CD1c-positive myeloid dendritic cell (primary cell): ENCODE measurements around the gene ZNF837.
"Not testable (repeated sequence)": the region's sequence is repeated elsewhere in the genome, so short reads cannot be mapped to it uniquely, and the experiment has no call there.

Experiments used
- DNase-seq: peaks from one replicate; pipeline ENCODE4 v3.0.0-alpha.2; 2016; ENCODE audit errors: extremely low spot score

ZNF837 gene

DNA sequence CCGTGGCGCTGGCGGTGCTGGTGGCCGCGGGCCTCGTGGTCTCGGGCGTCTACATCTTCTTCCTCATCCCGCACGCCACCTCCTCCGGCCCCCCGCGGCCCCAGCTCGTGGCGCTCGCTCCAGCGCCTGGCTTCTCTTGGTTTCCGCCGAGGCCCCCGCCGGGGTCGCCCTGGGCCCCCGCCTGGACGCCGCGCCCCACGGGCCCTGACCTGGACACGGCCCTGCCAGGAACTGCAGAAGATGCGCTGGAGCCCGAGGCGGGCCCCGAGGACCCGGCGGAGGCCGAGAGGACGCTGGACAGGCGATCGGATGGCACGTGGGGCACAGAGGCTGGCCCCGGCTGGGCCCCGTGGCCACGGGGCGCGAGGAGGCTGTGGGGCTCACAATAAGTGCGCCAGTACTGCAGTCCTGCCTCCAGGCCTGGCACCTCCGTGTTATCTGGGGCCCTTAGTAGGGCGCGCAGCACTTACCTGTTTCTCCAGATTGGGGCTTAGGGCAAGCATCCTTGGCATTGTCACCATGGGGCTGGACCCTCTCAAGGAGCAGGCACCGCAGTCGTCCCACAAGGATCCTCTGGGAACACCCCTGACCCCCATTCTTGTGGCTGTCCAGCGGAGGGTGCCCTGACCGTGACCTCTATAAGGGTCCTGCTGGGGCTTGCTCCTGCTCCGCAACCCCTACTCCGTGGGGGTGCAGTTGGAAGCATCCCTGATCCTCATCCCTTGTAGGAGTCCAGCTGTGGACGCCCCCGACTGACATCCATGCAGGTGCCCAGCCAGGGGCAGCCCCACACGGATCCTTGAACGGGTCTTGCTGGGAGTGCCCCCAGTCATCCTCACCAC, 16.1 kb upstream of the ZNF837 start:
- DNase-seq = no peak

DNA sequence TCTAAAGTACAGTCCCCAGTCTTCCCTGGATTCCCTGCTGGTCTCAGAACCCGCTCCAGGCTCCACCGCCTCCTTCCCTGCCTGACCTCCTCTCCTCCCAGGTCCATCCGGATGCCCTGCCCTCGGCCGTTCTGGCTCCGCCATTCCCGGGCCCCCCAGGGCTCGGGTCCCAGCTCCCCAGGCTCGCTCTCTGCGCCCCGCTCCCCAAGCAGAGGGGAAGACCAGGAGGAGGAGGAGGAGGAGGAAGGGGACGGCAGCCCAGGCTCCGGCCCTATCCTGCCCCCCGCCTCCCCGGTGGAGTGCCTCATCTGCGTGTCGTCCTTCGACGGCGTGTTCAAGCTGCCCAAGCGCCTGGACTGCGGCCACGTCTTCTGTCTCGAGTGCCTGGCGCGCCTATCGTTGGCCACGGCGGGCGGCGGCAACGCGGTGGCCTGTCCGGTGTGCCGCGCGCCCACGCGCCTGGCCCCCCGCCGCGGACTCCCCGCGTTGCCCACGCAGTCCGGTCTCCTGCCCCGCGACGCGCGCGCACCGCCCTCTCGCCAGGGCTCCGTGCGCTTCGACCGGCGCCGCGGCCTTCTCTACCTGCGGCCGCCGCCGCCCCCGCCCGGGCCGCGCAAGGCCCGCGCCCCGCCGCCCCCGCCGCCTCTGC, 15.3 kb upstream of the ZNF837 start:
- no peak for DNase-seq

DNA sequence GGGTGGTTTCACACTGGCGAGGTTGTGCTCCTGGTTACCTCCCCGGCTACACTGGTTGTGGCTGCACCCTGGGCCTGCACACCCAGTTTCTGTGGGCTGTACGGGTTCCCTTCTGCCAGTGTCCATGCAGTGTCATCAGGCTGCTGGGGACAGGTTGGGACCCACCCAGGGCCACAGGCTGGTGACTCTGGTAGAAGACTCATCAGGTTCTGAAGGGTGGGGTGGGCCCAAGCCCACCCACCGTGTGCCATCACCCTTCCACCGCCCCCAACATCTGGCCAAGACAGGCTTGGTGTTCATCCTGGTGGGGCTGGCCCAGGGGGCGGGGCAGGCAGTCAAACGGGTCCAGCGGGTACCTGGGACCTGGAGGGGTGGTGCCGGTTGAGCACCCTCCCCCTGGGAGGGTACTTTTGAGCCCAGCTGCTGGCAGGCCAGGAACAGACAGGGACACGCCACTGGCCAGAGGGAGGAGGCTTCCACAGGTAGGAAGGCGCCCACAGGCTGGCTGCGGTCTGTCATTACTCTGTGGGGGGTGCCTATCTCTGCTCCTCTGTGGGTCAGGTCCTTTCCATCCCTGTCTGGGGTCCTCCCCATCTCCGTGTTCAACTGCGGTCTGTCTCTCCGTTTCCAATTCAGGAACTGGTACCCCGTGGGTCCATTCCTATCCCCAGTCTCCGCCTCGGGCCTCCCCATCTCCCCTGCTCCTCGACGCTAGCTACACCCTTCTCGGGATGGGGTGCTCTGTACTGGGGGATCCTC, 14.6 kb upstream of the ZNF837 start, which contains the start of gene RNF225:
TSS of gene RNF225 (plus strand) at position 437 of the 759 bp plus-strand sequence. CDS start 434 bp downstream, outside the sequence.
- no peak for DNase-seq

DNA sequence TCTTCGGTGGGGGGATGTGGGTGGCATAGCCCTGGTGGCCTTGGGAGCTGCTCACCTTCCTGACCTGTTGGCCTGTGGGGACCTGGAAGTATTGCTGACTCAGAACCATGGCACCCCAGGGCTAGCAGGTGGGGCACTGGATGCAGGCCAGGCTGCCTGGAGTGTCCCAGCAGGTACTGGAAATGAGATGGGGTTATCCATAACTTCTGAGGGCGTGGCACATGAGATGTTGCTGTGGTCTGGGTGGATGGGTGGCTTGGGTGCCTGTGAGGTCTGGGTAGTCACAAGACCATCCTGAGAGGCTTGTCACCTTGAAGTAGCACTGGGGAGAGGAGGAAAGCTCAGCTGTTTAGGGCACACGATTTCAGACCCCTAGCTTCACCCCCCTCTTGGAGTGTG, 14.0 kb upstream of the ZNF837 start:
- no peak for DNase-seq

DNA sequence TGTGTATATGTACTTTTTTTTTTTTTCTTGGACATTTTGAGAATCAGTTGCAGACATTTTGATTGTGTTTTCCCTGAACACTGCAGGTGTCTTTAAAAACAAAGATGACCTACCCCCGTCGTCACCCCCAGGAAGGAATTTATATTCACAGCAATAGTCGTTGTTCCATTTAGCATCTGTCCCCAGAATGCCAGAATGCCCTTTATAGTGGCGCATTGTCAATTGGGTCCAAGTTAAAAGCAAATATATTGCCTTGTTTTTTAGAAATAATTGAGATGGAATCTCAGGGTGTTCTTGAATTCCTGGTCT, 12.8 kb upstream of the ZNF837 start:
- no peak for DNase-seq

DNA sequence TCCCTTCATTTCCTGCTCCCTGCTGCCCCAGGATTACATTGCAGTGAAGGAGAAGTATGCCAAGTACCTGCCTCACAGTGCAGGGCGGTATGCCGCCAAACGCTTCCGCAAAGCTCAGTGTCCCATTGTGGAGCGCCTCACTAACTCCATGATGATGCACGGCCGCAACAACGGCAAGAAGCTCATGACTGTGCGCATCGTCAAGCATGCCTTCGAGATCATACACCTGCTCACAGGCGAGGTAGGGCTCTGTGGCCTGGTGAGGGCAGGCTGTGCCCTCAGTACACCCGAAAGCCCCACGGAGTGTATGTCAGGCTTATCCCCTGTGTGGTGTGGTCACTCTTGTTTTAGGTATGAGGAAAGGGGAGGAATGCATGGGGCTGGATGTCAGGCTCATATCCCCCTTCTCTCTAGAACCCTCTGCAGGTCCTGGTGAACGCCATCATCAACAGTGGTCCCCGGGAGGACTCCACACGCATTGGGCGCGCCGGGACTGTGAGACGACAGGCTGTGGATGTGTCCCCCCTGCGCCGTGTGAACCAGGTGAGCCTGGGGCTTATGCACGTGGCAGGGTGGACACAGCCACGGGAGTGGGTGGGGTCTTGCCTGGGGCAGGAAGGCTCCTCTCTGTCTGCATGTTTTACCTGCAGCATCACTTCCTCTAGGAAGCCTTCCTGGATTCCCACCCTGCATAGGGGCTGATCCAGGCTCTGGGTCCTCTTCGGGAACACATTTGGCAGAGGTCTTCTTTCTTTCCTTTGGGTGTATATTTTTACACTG, 12.3 kb upstream of the ZNF837 start:
- DNase-seq = no peak

DNA sequence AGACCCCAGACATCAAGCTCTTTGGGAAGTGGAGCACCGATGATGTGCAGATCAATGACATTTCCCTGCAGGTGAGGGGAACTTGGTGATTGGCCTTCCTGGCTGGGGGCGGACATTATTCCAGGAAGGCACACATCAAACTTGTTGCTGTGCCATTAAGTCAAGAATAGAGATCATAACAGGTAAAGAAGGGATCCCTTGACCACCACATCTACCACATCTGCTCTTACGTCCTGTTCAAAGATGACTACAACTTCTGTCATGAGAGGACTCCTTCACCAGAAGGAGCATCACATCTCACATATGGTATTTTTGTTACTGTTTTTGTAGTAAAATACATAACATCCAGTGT, 7.3 kb upstream of the ZNF837 start:
- DNase-seq = no peak

DNA sequence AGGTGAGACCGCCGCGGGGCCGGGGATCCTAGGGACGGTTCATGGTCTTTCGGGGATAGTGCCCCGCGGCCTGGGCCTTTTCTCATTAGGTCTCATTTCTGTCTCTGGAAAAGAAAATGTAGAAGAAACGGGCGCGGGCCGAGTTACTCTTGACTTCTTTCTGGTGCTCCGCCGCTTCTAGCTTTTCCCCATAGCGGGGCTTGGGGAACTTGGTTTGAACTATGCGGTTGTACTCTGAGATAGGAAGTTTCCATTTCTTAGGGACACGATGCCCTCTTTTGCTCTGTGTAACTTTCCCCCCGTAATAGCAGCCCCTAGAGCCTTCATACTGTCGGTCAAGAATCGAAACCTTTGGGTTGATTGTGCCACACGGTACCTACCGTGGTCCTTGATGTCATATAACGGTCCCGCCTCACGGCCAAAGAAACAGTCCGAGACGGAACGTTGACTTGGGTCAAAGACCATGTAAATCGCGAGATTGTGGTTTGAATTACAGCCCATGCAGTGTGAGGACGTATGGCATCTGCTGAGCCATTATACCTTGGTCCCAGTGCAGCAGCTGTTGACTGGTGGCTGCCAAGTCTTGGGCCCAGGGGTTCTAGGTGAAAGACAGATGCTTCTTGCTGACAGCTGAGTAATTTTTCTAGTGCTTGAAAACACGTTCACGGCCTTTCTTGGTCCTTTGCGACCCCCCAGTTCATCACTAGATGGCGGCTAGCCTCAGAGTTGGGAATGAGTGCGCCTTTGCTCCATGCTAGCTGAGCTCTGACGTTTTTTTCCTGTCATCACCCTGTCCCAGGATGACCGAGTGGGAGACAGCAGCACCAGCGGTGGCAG, 6.7 kb upstream of the ZNF837 start:
- no peak for DNase-seq

DNA sequence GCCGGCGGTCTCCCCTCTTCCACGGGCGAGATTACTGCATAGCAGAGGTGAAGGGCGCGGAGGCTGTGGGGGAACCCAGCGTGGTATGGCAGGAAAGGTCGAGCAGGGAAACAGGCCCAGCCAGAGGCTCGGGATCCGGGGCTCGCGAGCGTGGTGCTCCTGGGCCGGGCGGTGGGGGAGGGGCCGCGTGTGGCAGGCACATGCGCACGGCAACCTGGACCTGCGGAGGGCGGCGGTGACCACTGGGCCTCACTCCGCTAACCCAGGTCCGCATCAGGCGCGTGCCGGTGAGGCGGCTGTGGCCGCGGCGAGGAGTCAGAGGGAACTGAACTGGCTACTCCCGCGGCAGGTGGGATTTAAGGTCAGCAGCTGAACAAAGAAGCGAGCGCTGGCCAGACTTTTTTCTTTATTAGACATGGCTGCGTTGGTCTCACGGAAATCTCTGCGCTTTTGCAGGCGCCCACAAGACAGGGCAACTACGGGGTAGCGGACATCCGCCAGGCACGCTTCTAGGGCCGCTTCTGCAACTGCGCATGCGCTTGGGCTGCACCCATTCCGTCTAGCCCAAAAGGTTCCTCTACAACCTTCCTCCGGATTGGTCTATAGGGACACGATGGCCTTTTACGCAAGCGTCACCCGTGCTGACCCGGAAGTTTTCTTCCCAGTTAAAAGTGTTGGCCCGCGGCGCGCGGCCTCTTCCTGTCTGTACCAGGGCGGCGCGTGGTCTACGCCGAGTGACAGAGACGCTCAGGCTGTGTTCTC, 5.9 kb upstream of the ZNF837 start, which contains the start of gene RPS5:
TSS of gene RPS5 (plus strand) at position 694 of the 762 bp plus-strand sequence. CDS start 869 bp downstream, outside the sequence.
- peak; percentile 99 for DNase-seq

DNA sequence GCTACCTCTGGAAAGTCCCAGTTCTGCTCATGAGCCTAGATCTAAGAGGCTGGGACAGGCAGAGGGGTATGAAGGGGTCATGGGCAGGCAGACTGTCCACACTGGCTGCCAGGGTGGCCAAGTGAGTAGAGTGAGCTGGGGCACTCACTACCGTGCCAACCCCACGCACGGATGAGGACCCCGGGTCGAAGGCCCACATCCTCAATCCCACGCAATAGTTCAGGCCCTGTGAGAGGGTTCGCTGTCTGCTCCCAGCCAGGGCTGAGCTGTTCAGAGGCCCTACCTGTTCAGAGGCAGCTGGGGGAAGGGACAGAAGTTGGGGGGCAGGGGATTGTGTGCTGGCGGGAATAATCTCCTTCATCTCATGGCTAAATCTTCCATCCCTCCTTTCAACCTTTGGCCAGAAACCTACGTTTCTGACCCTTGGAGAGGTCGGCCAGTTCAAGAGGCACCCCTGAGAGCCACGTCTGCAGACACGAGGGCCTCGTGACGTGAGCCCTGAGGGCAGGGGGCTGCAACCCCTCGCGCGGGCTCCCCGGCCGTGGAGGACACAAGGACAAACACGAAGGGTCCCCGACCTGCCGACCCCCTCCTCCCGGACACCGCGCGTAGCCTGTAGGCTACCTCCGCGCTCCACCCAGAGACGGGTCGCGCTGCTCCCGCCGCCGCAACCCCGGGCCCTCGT, 5.2 kb upstream of the ZNF837 start:
- no peak for DNase-seq

DNA sequence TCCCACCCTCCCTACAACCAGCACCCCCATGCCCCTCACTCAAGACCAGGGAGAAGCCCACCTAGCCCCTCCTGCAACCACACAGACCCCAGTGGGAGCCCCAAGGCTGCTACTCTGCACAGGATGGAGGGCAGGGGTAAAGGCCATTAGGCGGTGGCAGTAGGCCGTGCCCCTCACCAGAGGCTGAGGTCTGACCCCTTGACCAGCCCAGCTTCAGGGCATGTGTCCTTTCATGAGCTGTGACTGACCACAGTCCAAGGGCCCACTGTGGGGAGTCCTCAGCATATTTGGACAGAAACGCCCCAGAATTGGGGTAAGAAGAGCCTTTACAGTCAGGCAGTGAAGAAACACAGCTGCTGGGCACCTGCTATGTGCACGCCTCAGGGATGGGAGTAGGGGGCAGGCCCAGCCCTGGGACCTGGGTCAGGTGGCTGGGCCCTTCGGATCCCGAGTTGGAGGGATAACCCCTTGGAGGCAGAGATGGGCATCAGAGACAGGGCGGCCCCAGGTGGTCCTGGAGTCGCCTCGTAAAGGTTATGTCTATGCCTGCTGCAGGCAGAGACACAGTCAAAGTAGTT, 4.6 kb upstream of the ZNF837 start:
- DNase-seq = no peak

DNA sequence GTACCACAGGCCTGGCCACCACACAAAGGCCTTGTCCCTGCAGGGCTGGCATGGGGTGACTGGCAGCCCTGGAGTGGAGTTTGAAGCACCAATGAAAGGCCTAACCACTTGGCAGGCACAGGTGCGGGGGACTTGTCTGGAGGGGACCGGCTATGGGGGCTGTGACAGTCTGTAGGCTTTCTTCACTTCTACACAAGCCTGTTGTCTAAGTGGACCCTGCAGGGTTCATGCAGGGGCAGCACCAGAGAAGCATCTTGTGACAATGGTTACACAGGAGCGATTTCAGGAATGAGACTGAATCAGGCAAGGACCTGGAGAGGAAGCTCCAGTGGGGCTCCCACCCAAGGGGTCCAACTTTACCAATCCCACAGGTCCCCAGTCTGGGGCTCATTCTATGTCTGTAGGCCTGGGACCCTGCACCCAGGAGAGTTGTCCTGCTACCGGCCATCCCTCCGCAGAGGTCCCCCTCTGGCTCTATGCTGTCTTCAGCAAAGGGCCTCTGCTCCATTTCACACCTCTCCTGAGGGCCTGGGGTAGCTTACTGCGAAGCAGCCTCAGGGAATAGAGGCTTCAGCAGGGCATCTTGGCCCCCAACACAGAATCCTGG, 2.3 kb upstream of the ZNF837 start:
- no peak for DNase-seq

DNA sequence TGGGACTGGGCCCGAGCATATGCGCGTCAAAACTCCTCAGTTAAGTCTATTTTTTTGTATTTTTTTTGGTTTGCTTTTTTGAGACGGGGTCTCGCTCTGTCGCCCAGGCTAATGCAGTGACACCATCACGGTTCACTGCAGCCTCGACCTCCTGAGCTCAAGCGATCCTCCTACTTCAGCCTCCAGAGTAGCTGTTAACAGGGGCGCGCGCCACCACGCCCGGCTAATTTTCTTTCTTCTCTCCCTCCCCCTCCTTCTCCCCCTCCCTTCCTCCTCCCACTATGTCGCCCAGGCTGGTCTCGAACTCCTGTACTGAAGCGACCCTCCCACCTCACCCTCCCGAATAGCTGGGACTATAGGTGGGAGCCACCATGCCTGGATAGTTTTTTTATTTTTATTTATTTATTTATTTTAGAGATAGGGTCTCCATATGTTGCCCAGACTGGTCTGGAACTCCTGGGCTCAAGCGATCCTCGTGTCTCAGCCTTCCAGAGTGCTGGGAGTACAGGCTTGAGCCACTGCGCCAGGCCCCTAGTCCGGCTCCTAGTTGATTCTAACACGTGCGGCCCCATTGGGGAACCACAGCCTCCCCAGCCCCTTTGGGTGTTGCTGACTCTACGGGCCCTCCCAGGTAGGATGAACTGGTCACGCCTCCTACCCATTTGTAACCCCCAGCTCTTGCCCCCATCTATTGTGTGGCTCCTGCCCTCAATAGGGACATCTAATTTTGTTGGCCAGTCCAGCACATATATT, 806 bp upstream of the ZNF837 start:
- DNase-seq = no peak

DNA sequence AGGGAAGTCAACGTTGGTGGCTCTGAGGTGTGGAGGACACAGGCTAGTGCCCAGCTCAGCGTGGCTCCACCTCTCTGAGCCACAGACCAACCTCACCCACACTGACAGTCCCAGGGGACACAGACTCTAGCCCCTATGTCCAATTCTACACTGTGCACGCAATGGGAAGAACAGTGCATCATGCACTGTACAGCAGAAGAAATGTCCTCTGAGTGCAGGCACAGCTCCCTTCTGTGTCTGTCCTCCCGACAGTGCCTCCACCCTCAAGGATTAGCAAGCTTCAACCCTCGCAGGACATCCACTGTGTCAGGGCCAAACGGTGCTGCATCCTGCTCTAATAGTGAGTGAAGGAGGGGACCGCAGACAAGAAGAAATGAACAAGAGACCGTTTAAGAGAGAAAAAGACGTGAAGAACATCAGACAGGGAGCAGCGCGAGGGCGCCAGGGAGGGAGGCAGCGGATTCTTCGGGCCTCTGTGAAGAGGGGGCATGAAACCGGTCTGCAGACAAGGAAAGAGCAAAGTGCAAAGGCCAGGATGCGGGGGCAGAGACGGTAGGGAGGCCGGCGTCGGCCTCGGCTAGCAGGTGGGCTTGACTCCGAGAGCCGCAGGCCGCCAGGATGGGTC, 681 bp downstream of the ZNF837 start:
- no peak for DNase-seq

DNA sequence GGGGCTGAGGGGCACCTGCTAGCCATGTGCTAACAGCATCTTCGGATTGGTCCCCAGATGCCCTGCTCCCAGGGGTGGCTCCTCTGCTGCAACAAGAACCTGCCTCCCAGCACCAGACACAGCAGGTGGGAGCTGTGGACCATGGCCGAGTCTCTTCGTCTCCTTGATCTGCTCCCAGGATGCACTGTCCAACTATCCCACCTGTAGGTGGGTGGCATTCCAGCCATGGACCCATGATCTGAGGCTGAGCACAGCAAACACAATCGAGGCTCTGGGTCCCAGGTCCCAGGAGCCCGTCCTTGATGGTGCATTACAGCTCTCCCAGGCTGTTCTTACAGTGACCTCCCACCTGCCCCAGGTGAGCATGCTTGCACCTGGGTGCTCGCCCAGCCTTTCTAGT, 1.6 kb downstream of the ZNF837 start:
- DNase-seq = no peak

DNA sequence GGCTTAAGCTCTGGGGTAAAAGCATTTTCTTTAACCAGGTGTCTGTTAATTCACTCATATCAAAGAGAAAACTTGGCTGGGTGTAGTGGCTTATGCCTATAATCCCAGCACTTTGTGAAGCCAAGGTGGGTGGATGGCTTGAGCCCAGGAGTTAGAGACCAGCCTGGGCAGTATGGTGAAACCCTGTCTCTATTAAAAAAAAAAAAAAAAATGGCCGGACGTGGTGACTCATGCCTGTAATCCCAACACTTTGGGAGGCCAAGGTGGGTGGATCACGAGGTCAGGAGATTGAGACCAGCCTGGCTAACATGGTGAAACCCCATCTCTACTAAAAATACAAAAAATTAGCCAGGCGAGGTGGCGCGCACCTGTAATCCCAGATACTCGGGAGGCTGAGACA, 4.1 kb downstream of the ZNF837 start:
- DNase-seq = not testable (repeated sequence)

DNA sequence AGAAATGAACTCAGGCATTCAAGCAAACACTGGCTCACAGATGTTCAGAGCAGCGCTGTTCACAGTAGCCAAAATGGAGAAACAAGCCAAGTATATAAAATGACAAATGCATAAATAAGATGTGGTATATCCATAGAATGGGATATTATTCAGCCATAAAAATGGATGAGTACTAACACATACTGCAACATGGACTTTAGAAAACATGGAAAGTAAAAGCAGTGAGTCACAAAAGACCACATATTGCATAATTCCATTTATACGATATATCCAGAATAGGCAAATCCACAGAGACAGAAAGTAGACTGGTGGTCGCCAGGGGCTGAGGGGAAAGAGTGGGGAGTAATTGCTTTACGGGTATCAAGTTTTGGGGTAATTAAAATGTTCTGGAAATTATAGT, 6.6 kb downstream of the ZNF837 start:
- no peak for DNase-seq
